ENCODE measurements around the gene DENND2C. TPM values are rescaled to one million over a fixed set of nuclear protein-coding genes. Genes with fewer than 3 reads are reported as not detected.
A peak's percentile ranks its signal among the peaks of the same experiment; 100 is the strongest.

DENND2C gene
- total RNA-seq, 1 experiment from 2014 or later: 0.70 TPM

GRCh38 chr1:114694540-114695310, 24.9 kb upstream of the DENND2C start:
- ChIA-PET POLR2A (ENCODE audit: unreplicated experiment) (no interaction called here), CTCF (no interaction called here)
- Histone ChIP-seq H3K4me3 (no peak overlapping the region), H3K79me2 (ENCODE audit: low read depth) (no peaks in the 10 kb centered on the region), H3K27me3 (ENCODE audit: insufficient read depth, low read depth) (no peaks in the 10 kb centered on the region), H3K36me3 (ENCODE audit: low read depth) (no peaks in the 10 kb centered on the region), H3K4me1 (replicated peaks; ENCODE audit: insufficient read depth) (no peaks in the 10 kb centered on the region), H2AFZ (no peak overlapping the region), H3K27ac (no peak overlapping the region), H3K9me3 (ENCODE audit: insufficient read depth, low read depth) (no peaks in the 10 kb centered on the region), H4K20me1 (ENCODE audit: insufficient read depth) (no peaks in the 10 kb centered on the region), H3F3A (ENCODE audit: insufficient read depth, low read depth) (no peaks in the 10 kb centered on the region), H3K9me2 (ENCODE audit: insufficient read depth) (no peaks in the 10 kb centered on the region), H3K4me2 (no peak overlapping the region)
- intact Hi-C loops (cut with micrococcal nuclease; ENCODE audit: unreplicated experiment): no loop called here
- DNase-seq: no peak
- no peak for TF ChIP-seq CTCF (conservative IDR thresholded peaks at IDR 0.05)
- BruUV-seq (replicated peaks): no TSS peak

GRCh38 chr1:114692947-114693346, 23.1 kb upstream of the DENND2C start:
- intact Hi-C loops (cut with micrococcal nuclease; ENCODE audit: unreplicated experiment): no loop called here
- Histone ChIP-seq H3K27me3 (ENCODE audit: insufficient read depth, low read depth) (no peaks in the 10 kb centered on the region), H3K4me1 (replicated peaks; ENCODE audit: insufficient read depth) (no peaks in the 10 kb centered on the region), H3K4me2 (no peak overlapping the region), H3K79me2 (ENCODE audit: low read depth) (no peaks in the 10 kb centered on the region), H2AFZ (no peak overlapping the region), H3K9me2 (ENCODE audit: insufficient read depth) (no peaks in the 10 kb centered on the region), H3F3A (ENCODE audit: insufficient read depth, low read depth) (no peaks in the 10 kb centered on the region), H3K27ac (no peak overlapping the region), H3K9me3 (ENCODE audit: insufficient read depth, low read depth) (no peaks in the 10 kb centered on the region), H3K36me3 (ENCODE audit: low read depth) (no peaks in the 10 kb centered on the region), H4K20me1 (ENCODE audit: insufficient read depth) (no peaks in the 10 kb centered on the region), H3K4me3 (no peak overlapping the region)
- no peak for DNase-seq
- TF ChIP-seq CTCF (conservative IDR thresholded peaks at IDR 0.05) (no peak), EZH2 (IDR thresholded peaks at IDR 0.05; ENCODE audit: low read depth) (no peak)
- ChIA-PET CTCF (no interaction called here), POLR2A (ENCODE audit: unreplicated experiment) (interaction anchor here (0.7 kb wide), 1 partner anchor 251 kb away, joined by 3 read pairs; no protein-coding TSS in a partner anchor)
- BruUV-seq (replicated peaks): no TSS peak

- no peak overlapping the region for H3K4me2 ChIP-seq
- H3K4me1 ChIP-seq (replicated peaks; ENCODE audit: insufficient read depth): no peaks in the 10 kb centered on the region
- no peaks in the 10 kb centered on the region for H3K79me2 ChIP-seq (ENCODE audit: low read depth)
- 0 out of 2 replicates have a peak, but pooled peaks cover 4% of the 10 kb centered on the region for H3K27me3 ChIP-seq (ENCODE audit: insufficient read depth, low read depth)
- intact Hi-C loops (cut with micrococcal nuclease; ENCODE audit: unreplicated experiment): no loop called here
- CTCF ChIA-PET: no interaction called here
- POLR2A ChIA-PET (ENCODE audit: unreplicated experiment): no interaction called here
- no peak overlapping the region for H3K4me3 ChIP-seq
- H4K20me1 ChIP-seq (ENCODE audit: insufficient read depth): no peaks in the 10 kb centered on the region
- no peaks in the 10 kb centered on the region for H3K9me2 ChIP-seq (ENCODE audit: insufficient read depth)
- DNase-seq: peak in 1 of 2 experiments; percentile 60
- no TSS peak for BruUV-seq (replicated peaks)
- no peaks in the 10 kb centered on the region for H3K9me3 ChIP-seq (ENCODE audit: insufficient read depth, low read depth)
- no peak overlapping the region for H2AFZ ChIP-seq
- H3K36me3 ChIP-seq (ENCODE audit: low read depth): no peaks in the 10 kb centered on the region
- no peak overlapping the region for H3K27ac ChIP-seq
- TF ChIP-seq EZH2 (IDR thresholded peaks at IDR 0.05; ENCODE audit: low read depth): no peak
- no peak for TF ChIP-seq CTCF (conservative IDR thresholded peaks at IDR 0.05)
- no peaks in the 10 kb centered on the region for H3F3A ChIP-seq (ENCODE audit: insufficient read depth, low read depth)
These were observed 21.2 kb upstream of the DENND2C start for GRCh38 chr1:114691061-114691460.

All from PC-9 (cell line).